Mesendoderm (in vitro differentiated cells): Measurements from ENCODE around the gene RANGAP1.
A peak's percentile ranks its signal among the peaks of the same experiment; 100 is the strongest.

ENCODE experiments used
- DNase-seq: peaks from one replicate; pipeline ENCODE4 v3.0.0; 2013
- H2AK5ac ChIP-seq: 2 replicates; pipeline ENCODE4 v1.6.1; 2013; ENCODE audit warnings: low read length, inconsistent platforms
- H2BK120ac ChIP-seq: 2 replicates; pipeline ENCODE4 v1.6.1; 2013; ENCODE audit warnings: low read depth, mild to moderate bottlenecking, low read length, moderate library complexity, mixed read lengths
- H2BK15ac ChIP-seq: replicated peaks from 2 replicates; pipeline ENCODE4 v1.6.1; 2013; ENCODE audit warnings: low read depth, mild to moderate bottlenecking, moderate library complexity
- H2BK5ac ChIP-seq: 2 replicates; pipeline ENCODE4 v1.6.1; 2013; ENCODE audit warnings: low read length, inconsistent platforms
- H3K18ac ChIP-seq: 2 replicates; pipeline ENCODE4 v1.6.1; 2013; ENCODE audit warnings: mild to moderate bottlenecking, low read length, mixed read lengths
- H3K23ac ChIP-seq: one replicate; pipeline ENCODE4 v1.6.1; 2013; ENCODE audit warnings: low read length
- H3K27ac ChIP-seq: 2 replicates; pipeline ENCODE4 v1.5.1; 2013; ENCODE audit warnings: low read depth, mild to moderate bottlenecking, inconsistent platforms, low read length, moderate library complexity
- H3K27me3 ChIP-seq: 2 replicates; pipeline ENCODE4 v1.6.1; 2013; ENCODE audit warnings: low read length, control low read depth, mild to moderate bottlenecking, inconsistent platforms; ENCODE audit not compliant: insufficient read depth, poor library complexity
- H3K36me3 ChIP-seq: 2 replicates; pipeline ENCODE4 v1.6.1; 2013; ENCODE audit warnings: low read length, inconsistent platforms; ENCODE audit not compliant: control insufficient read depth, insufficient read depth
- H3K4ac ChIP-seq: one replicate; pipeline ENCODE4 v1.6.1; 2013; ENCODE audit warnings: low read depth, mild to moderate bottlenecking, low read length, moderate library complexity
- H3K4me1 ChIP-seq: 2 replicates; pipeline ENCODE4 v1.6.1; 2013; ENCODE audit warnings: low read depth, low read length, inconsistent platforms; ENCODE audit not compliant: control insufficient read depth
- H3K4me2 ChIP-seq: 2 replicates; pipeline ENCODE4 v1.6.1; 2013; ENCODE audit warnings: low read length
- H3K4me3 ChIP-seq: 2 replicates; pipeline ENCODE4 v1.5.1; 2013; ENCODE audit warnings: mild to moderate bottlenecking, low read length
- H3K56ac ChIP-seq: one replicate; pipeline ENCODE4 v1.6.1; 2013; ENCODE audit warnings: low read length
- H3K79me1 ChIP-seq: 2 replicates; pipeline ENCODE4 v1.6.1; 2013; ENCODE audit warnings: low read length, inconsistent platforms
- H3K79me2 ChIP-seq: 2 replicates; pipeline ENCODE4 v1.6.1; 2013; ENCODE audit warnings: mild to moderate bottlenecking, low read length; ENCODE audit not compliant: control insufficient read depth, insufficient read depth
- H3K9ac ChIP-seq: 2 replicates; pipeline ENCODE4 v1.6.1; 2013; ENCODE audit warnings: low read length, inconsistent platforms
- H4K5ac ChIP-seq: one replicate; pipeline ENCODE4 v1.6.1; 2013; ENCODE audit warnings: low read length
- H4K8ac ChIP-seq: one replicate; pipeline ENCODE4 v1.6.1; 2013; ENCODE audit warnings: low read depth, mild to moderate bottlenecking, control low read depth, low read length, moderate library complexity
- whole genome bisulfite sequencing: extraction: QIAGEN DNeasy Blood & Tissue Kit; methylation state at CpG from one replicate; pipeline ENCODE4 v1.1.7; 2013; ENCODE audit warnings: low lambda C conversion rate, missing lambda C conversion rate; ENCODE audit not compliant: insufficient coverage; ENCODE audit errors: extremely low coverage; 5-methylcytosine and 5-hydroxymethylcytosine counted together

Gene RANGAP1

DNA sequence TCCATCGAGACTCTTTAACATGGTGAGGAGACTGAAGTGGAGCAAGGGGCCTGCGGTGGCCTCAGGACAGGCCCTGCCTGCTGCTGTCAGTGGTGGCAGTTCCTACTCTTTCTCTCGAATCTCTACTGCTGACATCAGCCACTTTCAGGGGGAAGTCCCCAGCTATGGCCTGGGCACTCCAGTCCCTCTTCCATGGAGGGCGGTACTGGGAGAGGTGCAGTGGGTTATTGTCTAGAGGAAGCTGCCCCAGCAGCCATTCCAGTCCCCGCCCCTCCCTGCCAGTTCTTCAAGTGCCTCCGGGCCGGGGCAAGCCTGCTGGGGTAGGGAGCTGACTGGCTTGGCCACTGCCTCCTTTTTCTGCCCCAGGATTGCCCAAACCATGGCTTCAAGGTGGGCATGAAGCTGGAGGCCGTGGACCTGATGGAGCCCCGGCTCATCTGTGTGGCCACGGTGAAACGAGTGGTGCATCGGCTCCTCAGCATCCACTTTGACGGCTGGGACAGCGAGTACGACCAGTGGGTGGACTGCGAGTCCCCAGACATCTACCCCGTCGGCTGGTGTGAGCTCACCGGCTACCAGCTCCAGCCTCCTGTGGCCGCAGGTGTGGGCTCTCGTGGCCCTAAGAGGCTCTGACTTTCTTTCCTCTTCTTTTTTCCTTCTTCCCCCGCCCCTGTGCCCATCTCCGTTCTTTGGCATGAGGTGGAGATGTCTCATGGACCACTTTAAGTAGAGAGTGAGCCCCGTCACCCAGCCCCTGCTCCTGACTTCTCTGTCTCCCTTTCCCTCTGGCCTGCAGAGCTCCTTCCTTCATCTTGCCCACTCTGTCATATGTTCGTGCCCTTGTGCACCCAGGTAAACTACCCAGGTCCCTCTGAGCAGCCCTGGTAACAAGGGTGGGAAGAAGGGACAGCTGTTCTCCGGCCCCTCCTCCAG is 59.0 kb downstream of the RANGAP1 start:
- WGBS, result no CpG with 5 or more reads among the region's 26 CpGs

GRCh38 chr22:41223535-41223934 is 62.5 kb downstream of the RANGAP1 start:
- no peak overlapping the region for H4K5ac ChIP-seq
- H3K9ac ChIP-seq, result no peak overlapping the region
- no peaks in the 10 kb centered on the region for H3K79me2 ChIP-seq
- H3K36me3 ChIP-seq, result peaks cover 11% of the 10 kb centered on the region
- no peak overlapping the region for H3K27ac ChIP-seq
- no peak overlapping the region for H3K56ac ChIP-seq
- no peak overlapping the region for H2BK5ac ChIP-seq
- no peak overlapping the region for H2BK120ac ChIP-seq
- no peak overlapping the region for H3K4ac ChIP-seq
- H3K27me3 ChIP-seq, result no peaks in the 10 kb centered on the region
- no peaks in the 10 kb centered on the region for H3K79me1 ChIP-seq
- no peak overlapping the region for H3K18ac ChIP-seq
- no peak for DNase-seq
- no peak overlapping the region for H3K4me3 ChIP-seq
- no peak overlapping the region for H2BK15ac ChIP-seq
- no peak overlapping the region for H2AK5ac ChIP-seq
- no peak overlapping the region for H3K23ac ChIP-seq
- no CpG with 5 or more reads among the region's 7 CpGs for WGBS
- H4K8ac ChIP-seq, result no peak overlapping the region
- no peaks in the 10 kb centered on the region for H3K4me1 ChIP-seq
- H3K4me2 ChIP-seq, result no peak overlapping the region

More for the DNA sequence above, 59.0 kb downstream of the RANGAP1 start:
- Histone ChIP-seq H2BK15ac (no peak overlapping the region), H3K36me3 (peaks cover 5% of the 10 kb centered on the region), H3K27ac (no peak overlapping the region), H3K23ac (peak overlapping the region; percentile 24), H3K9ac (no peak overlapping the region), H3K4me3 (no peak overlapping the region), H2BK120ac (no peak overlapping the region), H2AK5ac (no peak overlapping the region), H3K4ac (no peak overlapping the region), H3K56ac (no peak overlapping the region), H3K4me1 (no peaks in the 10 kb centered on the region), H4K5ac (no peak overlapping the region), H3K4me2 (no peak overlapping the region), H3K79me2 (no peaks in the 10 kb centered on the region), H3K18ac (no peak overlapping the region), H2BK5ac (no peak overlapping the region), H4K8ac (no peak overlapping the region), H3K79me1 (no peaks in the 10 kb centered on the region), H3K27me3 (no peaks in the 10 kb centered on the region)
- DNase-seq, result no peak

- Histone ChIP-seq H3K36me3 (peaks cover 11% of the 10 kb centered on the region), H2AK5ac (no peak overlapping the region), H3K18ac (no peak overlapping the region), H4K5ac (no peak overlapping the region), H3K4ac (no peak overlapping the region), H3K79me1 (no peaks in the 10 kb centered on the region), H2BK120ac (no peak overlapping the region), H3K27me3 (no peaks in the 10 kb centered on the region), H3K4me3 (no peak overlapping the region), H2BK5ac (no peak overlapping the region), H3K56ac (no peak overlapping the region), H2BK15ac (no peak overlapping the region), H3K4me2 (no peak overlapping the region), H3K79me2 (no peaks in the 10 kb centered on the region), H4K8ac (no peak overlapping the region), H3K23ac (no peak overlapping the region), H3K9ac (no peak overlapping the region), H3K4me1 (no peaks in the 10 kb centered on the region), H3K27ac (no peak overlapping the region)
- no peak for DNase-seq
- no CpG with 5 or more reads among the region's 9 CpGs for WGBS
Observed at GRCh38 chr22:41222846-41223507, 63.0 kb downstream of the RANGAP1 start.

- WGBS, result no CpG with 5 or more reads among the region's 16 CpGs
- Histone ChIP-seq H3K4me3 (no peak overlapping the region), H3K79me1 (no peaks in the 10 kb centered on the region), H3K9ac (no peak overlapping the region), H4K8ac (no peak overlapping the region), H4K5ac (no peak overlapping the region), H3K79me2 (no peaks in the 10 kb centered on the region), H3K36me3 (peaks cover 12% of the 10 kb centered on the region), H3K23ac (no peak overlapping the region), H2BK15ac (no peak overlapping the region), H3K27ac (no peak overlapping the region), H3K4me2 (no peak overlapping the region), H2BK120ac (no peak overlapping the region), H2AK5ac (no peak overlapping the region), H3K27me3 (no peaks in the 10 kb centered on the region), H3K56ac (peak overlapping the region; percentile 49), H3K4ac (no peak overlapping the region), H2BK5ac (no peak overlapping the region), H3K18ac (no peak overlapping the region), H3K4me1 (no peaks in the 10 kb centered on the region)
- DNase-seq, result peak; percentile 66
Observed at GRCh38 chr22:41217553-41218157, 68.3 kb downstream of the RANGAP1 start.

DNA sequence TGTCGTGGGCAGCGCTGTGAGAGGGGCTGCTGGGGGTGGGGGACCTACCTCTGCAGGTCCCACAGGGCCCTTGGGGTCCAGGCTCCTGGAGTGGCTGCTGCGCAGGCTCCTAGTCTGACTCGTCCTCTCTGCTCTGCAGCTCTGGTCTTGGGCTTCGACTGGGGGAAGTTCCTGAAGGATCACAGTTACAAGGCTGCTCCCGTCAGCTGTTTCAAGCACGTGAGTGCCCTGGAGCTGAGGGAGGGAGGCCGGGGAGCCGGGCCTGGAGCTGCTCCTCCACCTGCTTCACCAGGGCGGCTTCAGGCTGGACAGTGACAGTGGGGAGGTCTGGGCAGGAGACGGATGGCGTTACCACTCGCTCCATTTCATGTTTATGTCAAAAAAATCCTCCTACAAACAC is 69.0 kb downstream of the RANGAP1 start:
- no peaks in the 10 kb centered on the region for H3K4me1 ChIP-seq
- H3K36me3 ChIP-seq, result peaks cover 12% of the 10 kb centered on the region
- peak overlapping the region; percentile 12 for H3K27ac ChIP-seq
- no peak overlapping the region for H2BK5ac ChIP-seq
- H2BK120ac ChIP-seq, result no peak overlapping the region
- H3K18ac ChIP-seq, result no peak overlapping the region
- no peaks in the 10 kb centered on the region for H3K27me3 ChIP-seq
- no peak for DNase-seq
- no peak overlapping the region for H3K4me2 ChIP-seq
- H3K79me2 ChIP-seq, result no peaks in the 10 kb centered on the region
- H3K79me1 ChIP-seq, result no peaks in the 10 kb centered on the region
- no peak overlapping the region for H2AK5ac ChIP-seq
- H3K56ac ChIP-seq, result peak overlapping the region; percentile 25
- H3K4ac ChIP-seq, result no peak overlapping the region
- no CpG with 5 or more reads among the region's 13 CpGs for WGBS
- H3K9ac ChIP-seq, result no peak overlapping the region
- no peak overlapping the region for H4K5ac ChIP-seq
- H3K23ac ChIP-seq, result no peak overlapping the region
- H3K4me3 ChIP-seq, result no peak overlapping the region
- H4K8ac ChIP-seq, result no peak overlapping the region
- H2BK15ac ChIP-seq, result no peak overlapping the region
